Keratinocyte (primary cell): ENCODE results near the gene MYH4. TPM values are rescaled to one million over a fixed set of nuclear protein-coding genes. Genes with fewer than 3 reads are reported as not detected.

ENCODE experiments used
- DNase-seq: peaks from one replicate; pipeline ENCODE4 v3.0.0-alpha.2; 2011; ENCODE audit warnings: low read depth, missing footprints, low spot score
- FAIRE-seq: peaks from 2 replicates; lab custom pipeline; 2011; peaks lifted over from hg19 to GRCh38; lab: Jason Lieb, UNC
- H2AFZ ChIP-seq: 2 replicates; pipeline ENCODE4 v1.6.0; 2012; ENCODE audit warnings: low read length, control low read depth, inconsistent platforms; ENCODE audit not compliant: control insufficient read depth
- H3K27ac ChIP-seq: 2 replicates; pipeline ENCODE4 v1.5.1; 2011; ENCODE audit warnings: low read length; ENCODE audit not compliant: control insufficient read depth, insufficient read depth
- H3K27me3 ChIP-seq: 3 replicates; pipeline ENCODE4 v1.6.0; 2011; ENCODE audit warnings: low read length; ENCODE audit not compliant: control insufficient read depth, insufficient read depth; ENCODE audit errors: extremely low read depth
- H3K36me3 ChIP-seq, 2 experiments: 2 replicates in 1 of 2; 3 replicates in 1 of 2; pipeline ENCODE4 v1.5.1; 2011; ENCODE audit warnings: low read length in 2 of 2, mild to moderate bottlenecking in 1 of 2; ENCODE audit not compliant: control insufficient read depth in 2 of 2, insufficient read depth in 2 of 2; ENCODE audit errors: extremely low read depth in 1 of 2
- H3K4me1 ChIP-seq: 3 replicates; pipeline ENCODE4 v1.5.1; 2011; ENCODE audit warnings: low read length; ENCODE audit not compliant: control insufficient read depth, insufficient read depth; ENCODE audit errors: extremely low read depth
- H3K4me2 ChIP-seq: 3 replicates; pipeline ENCODE4 v1.6.0; 2011; ENCODE audit warnings: low read depth, low read length; ENCODE audit not compliant: control insufficient read depth, insufficient read depth; ENCODE audit errors: extremely low read depth
- H3K4me3 ChIP-seq, 3 experiments: fragments of 200-600 bp in 1 of 3; sonication (generic) in 1 of 3; 2 replicates in 2 of 3; 3 replicates in 1 of 3; pipeline ENCODE4 v1.5.1; 2011 to 2016; ENCODE audit warnings: low read length in 3 of 3, mild to moderate bottlenecking in 3 of 3, control low read depth in 2 of 3, inconsistent platforms in 1 of 3, low read depth in 1 of 3, mixed read lengths in 1 of 3, mixed run types in 1 of 3, moderate library complexity in 1 of 3; ENCODE audit not compliant: control insufficient read depth in 2 of 3, insufficient read depth in 2 of 3; ENCODE audit errors: extremely low read depth in 1 of 3
- H3K79me2 ChIP-seq: 2 replicates; pipeline ENCODE4 v1.6.0; 2012; ENCODE audit warnings: low read length; ENCODE audit not compliant: control insufficient read depth, insufficient read depth
- H3K9ac ChIP-seq: 3 replicates; pipeline ENCODE4 v1.6.0; 2011; ENCODE audit warnings: low read length; ENCODE audit not compliant: control insufficient read depth, insufficient read depth; ENCODE audit errors: extremely low read depth
- H3K9me1 ChIP-seq: 3 replicates; pipeline ENCODE4 v1.6.0; 2011; ENCODE audit warnings: low read length; ENCODE audit not compliant: control insufficient read depth, insufficient read depth; ENCODE audit errors: extremely low read depth
- H3K9me3 ChIP-seq: 2 replicates; pipeline ENCODE4 v1.5.1; 2012; ENCODE audit warnings: low read depth, low read length; ENCODE audit not compliant: control insufficient read depth
- H4K20me1 ChIP-seq: 3 replicates; pipeline ENCODE4 v1.6.0; 2011; ENCODE audit warnings: low read length; ENCODE audit not compliant: control insufficient read depth, insufficient read depth; ENCODE audit errors: extremely low read depth
- EZH2 ChIP-seq: IDR thresholded peaks from one replicate; pipeline ENCODE4 v1.6.1; 2012; ENCODE audit warnings: inconsistent platforms, mild to moderate bottlenecking, low read length, moderate library complexity
- dilution Hi-C: fragments of 300-500 bp; cut with MboI; formaldehyde crosslinking; loops from one replicate; pipeline ENCODE4 v1.7.0; 2020; ENCODE audit warnings: low sequenced_read_pairs; ENCODE audit not compliant: extremely low pct_ligation_motif_present
- polyA plus RNA-seq, 5 experiments: library from polyadenylated mRNA; depleted of rRNA in 3 of 5; stranded (reverse) in 3 of 5; stranded (forward) in 1 of 5; unstranded in 1 of 5; fragments of >200 nt; gene quantifications; 1 replicate in 1 of 5; 2 replicates in 3 of 5; 3 replicates in 1 of 5; pipeline versions ENCODE4 v1.2.1 to v1.2.3, GENCODE V29; 2011 to 2012; ENCODE audit warnings: missing spikeins in 2 of 5, low read depth in 1 of 5, low replicate concordance in 1 of 5
- TF ChIP-seq, protein P1 (sequence below), 3 experiments: IDR thresholded peaks in 1 of 3; conservative IDR thresholded peaks in 1 of 3; optimal IDR thresholded peaks in 1 of 3; 2 replicates in 2 of 3; 3 replicates in 1 of 3; pipeline versions ENCODE3 to v1.5.1; 2011; ENCODE audit warnings: low read length in 3 of 3, mild to moderate bottlenecking in 3 of 3, moderate library complexity in 2 of 3, control low read depth in 1 of 3, inconsistent platforms in 1 of 3; ENCODE audit not compliant: insufficient read depth in 2 of 3; ENCODE audit errors: extremely low read depth in 1 of 3

Gene MYH4
- polyA plus RNA-seq, 1 donor (not counting 4 experiments of a cell fraction or from before 2014, with no cell fraction given): not detected

DNA sequence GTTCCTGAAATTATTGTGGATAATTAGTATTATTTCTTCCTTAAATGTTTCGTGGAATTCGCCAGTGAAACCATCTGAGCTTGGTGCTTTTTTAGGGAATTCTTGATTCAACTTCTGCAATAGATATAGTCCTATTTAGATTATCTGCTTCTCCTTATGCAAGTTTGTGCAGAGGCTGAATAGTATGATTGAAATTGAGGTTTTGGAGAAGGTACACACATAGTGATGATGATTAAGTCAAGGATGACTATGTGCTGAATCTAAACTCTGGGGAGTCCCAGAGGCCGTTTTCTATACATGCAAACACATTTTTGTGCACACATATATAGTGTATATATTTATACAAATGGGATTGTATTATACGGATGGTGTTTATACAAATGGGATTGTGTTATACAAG, 5.2 kb upstream of the MYH4 start:
- no peak overlapping the region for H3K9ac ChIP-seq
- DNase-seq: no peak
- dilution Hi-C loops: no loop called here

GRCh38 chr17:10471858-10472257, 2.5 kb upstream of the MYH4 start:
- Histone ChIP-seq H3K9ac (no peak overlapping the region), H3K9me3 (no peaks in the 10 kb centered on the region), H3K27ac (no peak overlapping the region), H3K79me2 (no peaks in the 10 kb centered on the region), H3K4me1 (no peaks in the 10 kb centered on the region), H3K27me3 (no peaks in the 10 kb centered on the region), H3K4me3 (no peak overlapping the region), H4K20me1 (no peaks in the 10 kb centered on the region), H2AFZ (no peak overlapping the region), H3K4me2 (no peak overlapping the region), H3K9me1 (no peaks in the 10 kb centered on the region), H3K36me3 (no peaks in the 10 kb centered on the region)
- dilution Hi-C loops: no loop called here
- DNase-seq (no peak), FAIRE-seq (no peak)
- TF ChIP-seq, protein P1, sequence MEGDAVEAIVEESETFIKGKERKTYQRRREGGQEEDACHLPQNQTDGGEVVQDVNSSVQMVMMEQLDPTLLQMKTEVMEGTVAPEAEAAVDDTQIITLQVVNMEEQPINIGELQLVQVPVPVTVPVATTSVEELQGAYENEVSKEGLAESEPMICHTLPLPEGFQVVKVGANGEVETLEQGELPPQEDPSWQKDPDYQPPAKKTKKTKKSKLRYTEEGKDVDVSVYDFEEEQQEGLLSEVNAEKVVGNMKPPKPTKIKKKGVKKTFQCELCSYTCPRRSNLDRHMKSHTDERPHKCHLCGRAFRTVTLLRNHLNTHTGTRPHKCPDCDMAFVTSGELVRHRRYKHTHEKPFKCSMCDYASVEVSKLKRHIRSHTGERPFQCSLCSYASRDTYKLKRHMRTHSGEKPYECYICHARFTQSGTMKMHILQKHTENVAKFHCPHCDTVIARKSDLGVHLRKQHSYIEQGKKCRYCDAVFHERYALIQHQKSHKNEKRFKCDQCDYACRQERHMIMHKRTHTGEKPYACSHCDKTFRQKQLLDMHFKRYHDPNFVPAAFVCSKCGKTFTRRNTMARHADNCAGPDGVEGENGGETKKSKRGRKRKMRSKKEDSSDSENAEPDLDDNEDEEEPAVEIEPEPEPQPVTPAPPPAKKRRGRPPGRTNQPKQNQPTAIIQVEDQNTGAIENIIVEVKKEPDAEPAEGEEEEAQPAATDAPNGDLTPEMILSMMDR (optimal IDR thresholded peaks at IDR 0.05 in 1 of 3, IDR thresholded peaks at IDR 0.05 in 1 of 3, conservative IDR thresholded peaks at IDR 0.05 in 1 of 3; ENCODE audit: extremely low read depth in 1 of 3, insufficient read depth in 2 of 3, low read length in 3 of 3): no peak
- no peak for TF ChIP-seq EZH2

More for the DNA sequence above, 5.2 kb upstream of the MYH4 start:
- no peak for TF ChIP-seq EZH2
- TF ChIP-seq, protein P1 (optimal IDR thresholded peaks at IDR 0.05 in 1 of 3, IDR thresholded peaks at IDR 0.05 in 1 of 3, conservative IDR thresholded peaks at IDR 0.05 in 1 of 3; ENCODE audit: extremely low read depth in 1 of 3, insufficient read depth in 2 of 3, low read length in 3 of 3): no peak
- no peaks in the 10 kb centered on the region for H3K9me1 ChIP-seq
- FAIRE-seq: no peak
- H3K4me1 ChIP-seq: no peaks in the 10 kb centered on the region
- H3K79me2 ChIP-seq: no peaks in the 10 kb centered on the region
- H3K27ac ChIP-seq: no peak overlapping the region
- H3K9me3 ChIP-seq: no peaks in the 10 kb centered on the region
- no peaks in the 10 kb centered on the region for H3K27me3 ChIP-seq
- no peak overlapping the region for H3K4me2 ChIP-seq
- H2AFZ ChIP-seq: no peak overlapping the region
- H3K36me3 ChIP-seq: no peaks in the 10 kb centered on the region
- H3K4me3 ChIP-seq: no peak overlapping the region
- H4K20me1 ChIP-seq: no peaks in the 10 kb centered on the region
